Endothelial cell of umbilical vein (primary cell): ENCODE measurements around the gene IGF2BP2. TPM values are rescaled to one million over a fixed set of nuclear protein-coding genes. Genes with fewer than 3 reads are reported as not detected.

Experiments used
- BruUV-seq: library from RNA; stranded (reverse); fragments of 400-500 nt; replicated peaks from 2 replicates; lab custom pipeline; 2021; lab: Mats Ljungman, UMichigan
- CTCF ChIA-PET: fragments of 300-600, 350-600 bp; sonication (Branson Sonifier 250); formaldehyde crosslinking; loops from one replicate; lab custom pipeline; 2021; ENCODE audit warnings: antibody characterized with exemption, inconsistent platforms; lab: Charles Lee
- POLR2A ChIA-PET: fragments of 300-600, 350-600 bp; sonication (Branson Sonifier 250); formaldehyde crosslinking; loops from one replicate; lab custom pipeline; 2021; ENCODE audit warnings: antibody characterized with exemption, inconsistent platforms; lab: Charles Lee
- DNase-seq: peaks from one replicate; pipeline ENCODE4 v3.0.0-alpha.2; 2011; ENCODE audit warnings: low read depth, low spot score
- FAIRE-seq: peaks from 2 replicates; lab custom pipeline; 2011; peaks lifted over from hg19 to GRCh38; lab: Jason Lieb, UNC
- H2AFZ ChIP-seq: 2 replicates; pipeline ENCODE4 v1.6.0; 2012; ENCODE audit warnings: low read depth, low read length, control low read depth, inconsistent platforms
- H3K27ac ChIP-seq: 2 replicates; pipeline ENCODE4 v1.5.1; 2011; ENCODE audit warnings: low read depth, mild to moderate bottlenecking, control low read depth, low read length, moderate library complexity; ENCODE audit not compliant: insufficient read depth
- H3K27me3 ChIP-seq, 2 experiments: 2 replicates each; pipeline versions ENCODE4 v1.6.0 to v1.6.1; 2011; ENCODE audit warnings: low read length in 2 of 2, mixed read lengths in 1 of 2; ENCODE audit not compliant: control insufficient read depth in 2 of 2, insufficient read depth in 2 of 2
- H3K36me3 ChIP-seq, 2 experiments: 2 replicates in 1 of 2; 3 replicates in 1 of 2; pipeline ENCODE4 v1.5.1; 2011; ENCODE audit warnings: low read length in 2 of 2, mild to moderate bottlenecking in 1 of 2, moderate library complexity in 1 of 2; ENCODE audit not compliant: control insufficient read depth in 2 of 2, insufficient read depth in 2 of 2; ENCODE audit errors: extremely low read depth in 1 of 2
- H3K4me1 ChIP-seq: 3 replicates; pipeline ENCODE4 v1.5.1; 2011; ENCODE audit warnings: mild to moderate bottlenecking, low read length; ENCODE audit not compliant: control insufficient read depth, insufficient read depth; ENCODE audit errors: extremely low read depth
- H3K4me2 ChIP-seq: 2 replicates; pipeline ENCODE4 v1.6.1; 2011; ENCODE audit warnings: low read length, control low read depth, mixed read lengths; ENCODE audit not compliant: insufficient read depth
- H3K4me3 ChIP-seq, 3 experiments: fragments of 200-600 bp in 1 of 3; sonication (generic), shearing (Covaris generic) in 1 of 3; replicated peaks in 1 of 3; 2 replicates each; pipeline ENCODE4 v1.5.1; 2011 to 2016; ENCODE audit warnings: control low read depth in 3 of 3, low read length in 3 of 3, mild to moderate bottlenecking in 2 of 3, inconsistent platforms in 1 of 3, low read depth in 1 of 3, moderate library complexity in 1 of 3; ENCODE audit not compliant: insufficient read depth in 1 of 3
- H3K79me2 ChIP-seq: 2 replicates; pipeline ENCODE4 v1.6.0; 2012; ENCODE audit warnings: low read length, inconsistent platforms; ENCODE audit not compliant: control insufficient read depth, insufficient read depth
- H3K9ac ChIP-seq: replicated peaks from 2 replicates; pipeline ENCODE3; 2011; ENCODE audit warnings: low read length, control low read depth; ENCODE audit not compliant: insufficient read depth; ENCODE audit errors: extremely low read depth
- H3K9me1 ChIP-seq: replicated peaks from 3 replicates; pipeline ENCODE4 v1.6.0; 2011; ENCODE audit warnings: mild to moderate bottlenecking, low read length; ENCODE audit not compliant: control insufficient read depth, insufficient read depth; ENCODE audit errors: extremely low read depth
- H3K9me3 ChIP-seq: replicated peaks from 2 replicates; pipeline ENCODE4 v1.5.1; 2012; ENCODE audit warnings: low read length, inconsistent platforms; ENCODE audit not compliant: control insufficient read depth, insufficient read depth
- H4K20me1 ChIP-seq: replicated peaks from 2 replicates; pipeline ENCODE3; 2011; ENCODE audit warnings: mild to moderate bottlenecking, low read length; ENCODE audit not compliant: control insufficient read depth, insufficient read depth; ENCODE audit errors: extremely low read depth
- EZH2 ChIP-seq: IDR thresholded peaks from 2 replicates; pipeline ENCODE4 v1.6.1; 2012; ENCODE audit warnings: borderline replicate concordance, low read depth, mild to moderate bottlenecking, moderate library complexity, low read length, inconsistent platforms; ENCODE audit not compliant: severe bottlenecking
- FOS ChIP-seq: IDR thresholded peaks from 2 replicates; pipeline ENCODE4 v1.6.1; 2011; ENCODE audit warnings: mild to moderate bottlenecking, low read length, moderate library complexity, borderline replicate concordance; ENCODE audit not compliant: insufficient read depth
- GATA2 ChIP-seq: IDR thresholded peaks from 2 replicates; pipeline ENCODE4 v1.7.0; 2011; ENCODE audit warnings: low read depth, mild to moderate bottlenecking, moderate library complexity, mixed read lengths, low read length; ENCODE audit not compliant: insufficient read length, insufficient read depth
- JUN ChIP-seq: IDR thresholded peaks from 2 replicates; pipeline ENCODE4 v1.6.1; 2011; ENCODE audit warnings: borderline replicate concordance, low read depth; ENCODE audit not compliant: insufficient read length, insufficient read depth
- MYC ChIP-seq: IDR thresholded peaks from one replicate; pipeline ENCODE4 v1.6.1; 2011; ENCODE audit warnings: mild to moderate bottlenecking, low read depth, low read length
- POLR2A ChIP-seq: IDR thresholded peaks from 2 replicates; pipeline ENCODE4 v1.6.1; 2012; ENCODE audit warnings: low read depth, mild to moderate bottlenecking, control low read depth, low read length
- POLR2AphosphoS5 ChIP-seq: IDR thresholded peaks from 2 replicates; pipeline ENCODE4 v1.6.1; 2012; ENCODE audit warnings: low read depth, mild to moderate bottlenecking, control low read depth, low read length, moderate library complexity; ENCODE audit not compliant: insufficient read depth
- dilution Hi-C: fragments of 300-500 bp; cut with MboI; formaldehyde crosslinking; loops from one replicate; pipeline ENCODE4 v1.15.0; 2019; ENCODE audit warnings: low sequenced_read_pairs; ENCODE audit not compliant: extremely low pct_ligation_motif_present
- intact Hi-C: fragments of 100-400 bp; cut with micrococcal nuclease; formaldehyde crosslinking; loops from one replicate; pipeline ENCODE4 v1.10.0; 2022
- polyA plus RNA-seq, 4 experiments: library from polyadenylated mRNA; depleted of rRNA in 3 of 4; stranded (reverse) in 3 of 4; unstranded in 1 of 4; fragments of >200 nt; gene quantifications; 2 replicates each; pipeline versions ENCODE4 v1.2.1 to v1.2.3, GENCODE V29; 2011 to 2012; ENCODE audit warnings: missing spikeins in 1 of 4
- total RNA-seq: library from RNA; stranded (reverse); gene quantifications from 2 replicates; pipeline ENCODE4 v1.2.3, GENCODE V29; 2021
- TF ChIP-seq, protein P1 (sequence below): IDR thresholded peaks from 2 replicates; pipeline ENCODE4 v1.6.1; 2011; ENCODE audit not compliant: insufficient read depth, insufficient read length
- TF ChIP-seq, protein P2 (sequence below), 2 donors: IDR thresholded peaks; 1 replicate in 1 of 2; 2 replicates in 1 of 2; pipeline ENCODE4 v1.5.1; 2011; ENCODE audit warnings: low read length in 2 of 2, mild to moderate bottlenecking in 2 of 2, moderate library complexity in 2 of 2, control low read depth in 1 of 2, inconsistent platforms in 1 of 2, low read depth in 1 of 2; ENCODE audit not compliant: insufficient read depth in 1 of 2; ENCODE audit errors: extremely low read depth in 1 of 2

The IGF2BP2 gene
- total and polyA plus RNA-seq, 2 donors (not counting 3 experiments of a cell fraction or from before 2014, with no cell fraction given), result 10.7 to 130 TPM

DNA sequence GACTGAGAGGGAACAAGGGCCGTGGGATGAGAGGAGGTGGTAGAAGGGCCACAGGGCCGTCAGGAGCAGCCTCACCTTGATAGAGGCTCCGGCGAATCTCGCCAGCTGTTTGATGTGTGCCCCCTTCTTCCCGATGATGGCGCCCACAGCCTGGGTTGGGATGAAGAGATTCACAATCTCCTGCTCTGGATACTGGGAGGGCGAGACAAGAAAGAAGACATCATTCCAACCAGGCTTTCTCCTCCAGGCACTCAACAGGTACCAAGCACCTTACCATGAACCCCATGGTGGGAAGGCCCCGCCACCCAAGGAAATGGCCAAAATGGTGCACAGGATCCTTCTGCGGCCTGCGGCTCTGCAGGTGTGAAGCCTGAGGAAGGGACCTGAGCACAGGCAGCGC lies 167.6 kb downstream of the IGF2BP2 start:
- no peaks in the 10 kb centered on the region for H3K9me3 ChIP-seq
- intact Hi-C loops, result loop anchor here (10.0 kb wide), 1 partner anchor 888 kb away; the partner anchor contains the start of gene CRYGS
- peaks cover 13 to 34% of the 10 kb centered on the region in 2 experiments for H3K36me3 ChIP-seq
- dilution Hi-C loops, result no loop called here
- H3K4me1 ChIP-seq, result peaks cover 55% of the 10 kb centered on the region
- no peak for DNase-seq
- CTCF ChIA-PET, result interaction anchor here (0.9 to 7.6 kb wide), 8 partner anchors 32 to 286 kb away, joined by 3 to 223 read pairs (median 6); no protein-coding TSS in a partner anchor
- H3K27me3 ChIP-seq, result no peaks in the 10 kb centered on the region
- BruUV-seq, result no TSS peak
- peak overlapping the region; percentile 46 for H3K9ac ChIP-seq
- H3K79me2 ChIP-seq, result peaks cover 5% of the 10 kb centered on the region
- no peaks in the 10 kb centered on the region for H4K20me1 ChIP-seq
- no peak overlapping the region for H2AFZ ChIP-seq
- H3K27ac ChIP-seq, result peak overlapping the region; percentile 74
- H3K4me2 ChIP-seq, result no peak overlapping the region
- no peak overlapping the region for H3K4me3 ChIP-seq
- no peak for TF ChIP-seq MYC
- no peak for TF ChIP-seq EZH2
- TF ChIP-seq, protein P1, sequence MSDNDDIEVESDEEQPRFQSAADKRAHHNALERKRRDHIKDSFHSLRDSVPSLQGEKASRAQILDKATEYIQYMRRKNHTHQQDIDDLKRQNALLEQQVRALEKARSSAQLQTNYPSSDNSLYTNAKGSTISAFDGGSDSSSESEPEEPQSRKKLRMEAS, result no peak
- TF ChIP-seq POLR2AphosphoS5, result no peak
- no peak for TF ChIP-seq POLR2A
- no peak for TF ChIP-seq GATA2
- no peak for TF ChIP-seq JUN
- no peak for TF ChIP-seq FOS
- TF ChIP-seq, protein P2, sequence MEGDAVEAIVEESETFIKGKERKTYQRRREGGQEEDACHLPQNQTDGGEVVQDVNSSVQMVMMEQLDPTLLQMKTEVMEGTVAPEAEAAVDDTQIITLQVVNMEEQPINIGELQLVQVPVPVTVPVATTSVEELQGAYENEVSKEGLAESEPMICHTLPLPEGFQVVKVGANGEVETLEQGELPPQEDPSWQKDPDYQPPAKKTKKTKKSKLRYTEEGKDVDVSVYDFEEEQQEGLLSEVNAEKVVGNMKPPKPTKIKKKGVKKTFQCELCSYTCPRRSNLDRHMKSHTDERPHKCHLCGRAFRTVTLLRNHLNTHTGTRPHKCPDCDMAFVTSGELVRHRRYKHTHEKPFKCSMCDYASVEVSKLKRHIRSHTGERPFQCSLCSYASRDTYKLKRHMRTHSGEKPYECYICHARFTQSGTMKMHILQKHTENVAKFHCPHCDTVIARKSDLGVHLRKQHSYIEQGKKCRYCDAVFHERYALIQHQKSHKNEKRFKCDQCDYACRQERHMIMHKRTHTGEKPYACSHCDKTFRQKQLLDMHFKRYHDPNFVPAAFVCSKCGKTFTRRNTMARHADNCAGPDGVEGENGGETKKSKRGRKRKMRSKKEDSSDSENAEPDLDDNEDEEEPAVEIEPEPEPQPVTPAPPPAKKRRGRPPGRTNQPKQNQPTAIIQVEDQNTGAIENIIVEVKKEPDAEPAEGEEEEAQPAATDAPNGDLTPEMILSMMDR (IDR thresholded peaks at IDR 0.05; ENCODE audit: extremely low read depth in 1 of 2, insufficient read depth in 1 of 2, low read depth in 1 of 2, low read length in 2 of 2), result no peak
- FAIRE-seq, result peak; percentile 24
- no peaks in the 10 kb centered on the region for H3K9me1 ChIP-seq
- POLR2A ChIA-PET, result interaction anchor here (1.1 to 1.4 kb wide), 2 partner anchors 164 to 281 kb away, joined by 3 to 5 read pairs; partner anchors contain the start of gene TRA2B
